Measurements from ENCODE around the gene PCSK4.
A peak's percentile ranks its signal among the peaks of the same experiment; 100 is the strongest.

PCSK4 gene

DNA sequence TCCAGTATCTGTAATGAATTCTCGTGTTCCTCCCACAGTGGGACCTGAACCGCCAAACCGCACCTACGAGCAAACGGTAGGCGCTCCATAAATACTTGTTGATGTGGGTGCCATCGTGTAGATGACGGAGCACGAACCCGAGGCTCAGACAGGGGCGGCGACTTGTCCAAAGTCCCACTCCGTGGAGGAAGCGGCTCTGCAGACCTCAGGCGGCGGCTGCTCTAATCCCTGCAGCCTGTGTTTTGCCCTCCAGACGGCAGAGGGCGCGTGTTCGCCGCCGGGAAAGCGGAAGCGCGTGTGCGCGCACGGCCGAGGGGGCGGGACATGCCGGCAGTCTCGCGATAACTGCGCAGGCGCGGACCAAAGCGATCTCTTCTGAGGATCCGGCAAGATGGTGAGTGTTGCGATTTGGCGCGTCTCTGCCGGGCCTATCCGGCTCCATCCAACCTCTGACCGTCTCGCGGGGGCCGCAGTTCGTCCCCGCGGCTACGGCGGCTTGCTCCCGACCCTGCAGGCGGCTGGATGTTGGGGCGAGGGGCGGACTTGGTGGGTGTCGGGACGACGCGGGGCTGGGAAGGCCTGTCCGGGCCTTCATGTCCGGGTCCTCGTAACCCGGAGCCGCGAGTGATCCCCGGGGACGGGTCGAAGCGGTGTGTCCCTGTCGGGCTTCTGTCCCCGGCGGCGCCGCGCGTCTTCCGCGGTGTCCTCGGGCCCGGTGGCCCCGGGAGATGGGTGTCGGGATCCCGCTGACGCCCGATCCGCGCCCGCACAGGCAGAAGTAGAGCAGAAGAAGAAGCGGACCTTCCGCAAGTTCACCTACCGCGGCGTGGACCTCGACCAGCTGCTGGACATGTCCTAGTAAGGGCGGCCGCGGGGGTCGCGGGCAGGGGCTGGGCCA is 51.9 kb downstream of the PCSK4 start, which contains the start of gene RPS15 (continued):
- TF ChIP-seq, protein P1, sequence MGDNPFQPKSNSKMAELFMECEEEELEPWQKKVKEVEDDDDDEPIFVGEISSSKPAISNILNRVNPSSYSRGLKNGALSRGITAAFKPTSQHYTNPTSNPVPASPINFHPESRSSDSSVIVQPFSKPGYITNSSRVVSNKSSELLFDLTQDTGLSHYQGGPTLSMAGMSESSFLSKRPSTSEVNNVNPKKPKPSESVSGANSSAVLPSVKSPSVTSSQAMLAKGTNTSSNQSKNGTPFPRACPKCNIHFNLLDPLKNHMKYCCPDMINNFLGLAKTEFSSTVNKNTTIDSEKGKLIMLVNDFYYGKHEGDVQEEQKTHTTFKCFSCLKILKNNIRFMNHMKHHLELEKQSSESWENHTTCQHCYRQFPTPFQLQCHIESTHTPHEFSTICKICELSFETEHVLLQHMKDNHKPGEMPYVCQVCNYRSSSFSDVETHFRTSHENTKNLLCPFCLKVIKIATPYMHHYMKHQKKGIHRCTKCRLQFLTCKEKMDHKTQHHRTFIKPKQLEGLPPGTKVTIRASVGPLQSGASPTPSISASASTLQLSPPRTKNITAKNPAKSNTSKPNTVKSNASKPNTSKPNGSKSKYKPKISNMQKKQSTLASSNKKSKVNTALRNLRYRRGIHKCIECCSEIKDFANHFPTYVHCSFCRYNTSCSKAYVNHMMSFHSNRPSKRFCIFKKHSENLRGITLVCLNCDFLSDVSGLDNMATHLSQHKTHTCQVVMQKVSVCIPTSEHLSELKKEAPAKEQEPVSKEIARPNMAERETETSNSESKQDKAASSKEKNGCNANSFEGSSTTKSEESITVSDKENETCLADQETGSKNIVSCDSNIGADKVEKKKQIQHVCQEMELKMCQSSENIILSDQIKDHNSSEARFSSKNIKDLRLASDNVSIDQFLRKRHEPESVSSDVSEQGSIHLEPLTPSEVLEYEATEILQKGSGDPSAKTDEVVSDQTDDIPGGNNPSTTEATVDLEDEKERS (tag by site-specific recombination; IDR thresholded peaks at IDR 0.05) = peak; percentile 65; the same call in 1 of the 2 replicates
- TF ChIP-seq ZBTB26 (tag by site-specific recombination; optimal IDR thresholded peaks at IDR 0.05) = peak; percentile 98
- TF ChIP-seq ZNF518A (tag by site-specific recombination; conservative IDR thresholded peaks at IDR 0.05; ENCODE audit: low read depth) = peak; percentile 53; the same call in 1 of the 2 replicates
- TF ChIP-seq ZNF10 (tag by site-specific recombination; IDR thresholded peaks at IDR 0.05) = no peak
- TF ChIP-seq ZBTB20 (tag by site-specific recombination; IDR thresholded peaks at IDR 0.05) = peak; percentile 39; the same call in 1 of the 2 replicates
- TF ChIP-seq ZNF132 (tag by site-specific recombination; IDR thresholded peaks at IDR 0.05; ENCODE audit: borderline replicate concordance) = no peak
- no peak for TF ChIP-seq ZNF530 (tag by site-specific recombination; IDR thresholded peaks at IDR 0.05; ENCODE audit: low read depth)
- TF ChIP-seq ZNF114 (tag by site-specific recombination; IDR thresholded peaks at IDR 0.05) = no peak
- TF ChIP-seq ZNF501 (tag by site-specific recombination; IDR thresholded peaks at IDR 0.05) = peak; percentile 95
- TF ChIP-seq KLF7 (tag by site-specific recombination; IDR thresholded peaks at IDR 0.05; ENCODE audit: borderline replicate concordance) = no peak; the same call in 1 of the 2 replicates
- peak; percentile 84; the same call in 1 of the 2 replicates for TF ChIP-seq ZEB2 (tag by site-specific recombination; IDR thresholded peaks at IDR 0.05)
- no peak for TF ChIP-seq ZNF155 (tag by site-specific recombination; IDR thresholded peaks at IDR 0.05)
- peak; percentile 78 for TF ChIP-seq ZNF692 (tag by site-specific recombination; IDR thresholded peaks at IDR 0.05)
- TF ChIP-seq TCF7L2 (IDR thresholded peaks at IDR 0.05; ENCODE audit: borderline replicate concordance, low read depth, low read length) = no peak
- TF ChIP-seq ZNF274 (IDR thresholded peaks at IDR 0.05; ENCODE audit: low read length) = no peak
- no peak for TF ChIP-seq ZNF274 (tag by site-specific recombination; IDR thresholded peaks at IDR 0.05; ENCODE audit: borderline replicate concordance)
- no peak for TF ChIP-seq MEIS1 (CRISPR knock-in tag; IDR thresholded peaks at IDR 0.05; ENCODE audit: borderline replicate concordance)
- TF ChIP-seq GLIS2 (tag by site-specific recombination; IDR thresholded peaks at IDR 0.05) = no peak
- TF ChIP-seq ZNF146 (tag by site-specific recombination; IDR thresholded peaks at IDR 0.05) = peak; percentile 74
- TF ChIP-seq ZNF548 (tag by site-specific recombination; IDR thresholded peaks at IDR 0.05) = no peak
- TF ChIP-seq ZNF37A (tag by site-specific recombination; IDR thresholded peaks at IDR 0.05) = no peak
- TF ChIP-seq ZNF133 (tag by site-specific recombination; IDR thresholded peaks at IDR 0.05) = no peak
- TF ChIP-seq ZNF549 (tag by site-specific recombination; IDR thresholded peaks at IDR 0.05) = no peak
- peak; percentile 91 for TF ChIP-seq GLI4 (tag by site-specific recombination; IDR thresholded peaks at IDR 0.05)
- no peak for TF ChIP-seq ZNF423 (tag by site-specific recombination; IDR thresholded peaks at IDR 0.05)
- TF ChIP-seq SALL2 (tag by site-specific recombination; IDR thresholded peaks at IDR 0.05; ENCODE audit: borderline replicate concordance) = no peak
- TF ChIP-seq ZNF654 (tag by site-specific recombination; IDR thresholded peaks at IDR 0.05; ENCODE audit: low read depth) = peak; percentile 38; the same call in 1 of the 2 replicates
- TF ChIP-seq ZNF596 (tag by site-specific recombination; IDR thresholded peaks at IDR 0.05) = no peak
- TF ChIP-seq ZNF16 (tag by site-specific recombination; IDR thresholded peaks at IDR 0.05; ENCODE audit: low read depth) = 0 out of 2 replicates have a peak, but pooled peaks have one; percentile 16
- TF ChIP-seq PRDM1 (tag by site-specific recombination; IDR thresholded peaks at IDR 0.05) = no peak

Measured in HEK293 (cell line).